Uterus (tissue), 4 donors: ENCODE measurements around the gene RFX2. TPM values are rescaled to one million over a fixed set of nuclear protein-coding genes. Genes with fewer than 3 reads are reported as not detected.

Experiments
- DNase-seq, 2 donors: peaks; one replicate each; pipeline ENCODE4 v3.0.0-alpha.2; 2019 to 2020
- H3K27ac ChIP-seq, 2 donors: fragments of 200-600 bp; sonication (generic); 1 replicate in 1 of 2; 2 replicates in 1 of 2; pipeline ENCODE4 v1.5.1; 2016 to 2018
- H3K27me3 ChIP-seq, 2 donors: fragments of 200-600 bp; sonication (generic); one replicate each; pipeline ENCODE4 v1.5.1; 2018 to 2019; ENCODE audit warnings: control low read depth in 1 of 2
- H3K36me3 ChIP-seq, 2 donors: fragments of 200-600 bp; sonication (generic); one replicate each; pipeline ENCODE4 v1.5.1; 2019; ENCODE audit warnings: control low read depth in 1 of 2
- H3K4me1 ChIP-seq, 2 donors: fragments of 200-600 bp; sonication (generic); one replicate each; pipeline ENCODE4 v1.5.1; 2018 to 2019; ENCODE audit warnings: control low read depth in 1 of 2
- H3K4me3 ChIP-seq, 2 donors: fragments of 200-600 bp; sonication (generic); 1 replicate in 1 of 2; 2 replicates in 1 of 2; pipeline ENCODE4 v1.5.1; 2018 to 2019; ENCODE audit warnings: mild to moderate bottlenecking in 1 of 2
- H3K9me3 ChIP-seq, 2 donors: fragments of 200-600 bp; sonication (generic); one replicate each; pipeline ENCODE4 v1.5.1; 2019; ENCODE audit warnings: control low read depth in 1 of 2
- POLR2A ChIP-seq, 2 donors: fragments of 450-650 bp; IDR thresholded peaks; one replicate each; pipeline ENCODE4 v1.6.1; 2016; ENCODE audit warnings: antibody characterized with exemption in 2 of 2, mild to moderate bottlenecking in 1 of 2, moderate library complexity in 1 of 2
- intact Hi-C: fragments of 100-400 bp; cut with DNase I; formaldehyde crosslinking; loops from one replicate; pipeline ENCODE4 v1.15.1; 2023; ENCODE audit warnings: low total_unique reads
- total RNA-seq, 4 donors: library from RNA; depleted of rRNA in 3 of 4; stranded (reverse); fragments of >200 nt in 3 of 4; gene quantifications; one replicate each; pipeline versions ENCODE4 v1.1.0 to v1.2.4, GENCODE V29; 2014 to 2023
- TF ChIP-seq, protein P1 (sequence below), 4 experiments: fragments of 200-600 bp in 2 of 4; fragments of 450-650 bp in 2 of 4; sonication (generic) in 2 of 4; IDR thresholded peaks; one replicate each; pipeline ENCODE4 v1.5.1; 2016 to 2019; ENCODE audit warnings: antibody characterized with exemption in 4 of 4, mild to moderate bottlenecking in 2 of 4, moderate library complexity in 1 of 4
- donor health status: DM: yes; HTN: yes; CAD: no.

The RFX2 gene
- total RNA-seq, 4 donors from 2014 or later = 10.5 to 77.9 (median 22.8) TPM

DNA sequence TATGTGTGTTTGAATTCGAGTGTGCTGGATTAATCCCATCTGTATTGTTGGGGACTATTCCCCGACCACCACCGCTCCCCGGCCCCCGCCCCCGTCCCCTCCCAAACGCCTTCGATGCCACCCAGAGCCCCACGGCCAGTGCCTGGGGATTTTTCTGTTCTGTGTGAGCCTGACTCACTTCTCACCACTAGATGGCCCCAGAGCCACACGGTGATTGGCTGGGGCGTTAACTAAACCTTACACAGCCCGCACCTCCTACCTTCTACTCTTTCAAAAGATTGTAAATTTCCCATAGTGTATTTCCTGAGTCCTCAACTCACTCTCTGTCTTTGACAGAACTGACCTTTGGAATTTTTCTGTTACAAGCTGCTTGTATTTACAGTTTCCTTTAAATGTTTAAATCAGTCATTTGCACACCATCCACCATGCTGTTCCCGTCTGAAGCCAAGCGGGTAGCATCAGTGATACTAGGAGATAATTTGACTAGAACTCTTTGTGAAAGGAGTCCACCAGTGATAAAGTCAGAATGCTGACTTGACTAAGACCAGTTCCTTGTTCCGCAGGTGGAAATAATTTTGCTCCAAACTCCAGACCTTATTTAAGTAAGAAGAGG is 61.4 kb downstream of the RFX2 start:
- Histone ChIP-seq H3K9me3 (no peaks in the 10 kb centered on the region), H3K4me3 (no peak overlapping the region), H3K4me1 (no peaks in the 10 kb centered on the region), H3K27me3 (no peaks in the 10 kb centered on the region), H3K36me3 (no peaks in the 10 kb centered on the region), H3K27ac (peak overlapping the region in 1 of 2 donors; percentile 16)
- intact Hi-C loops = loop anchor here (5.0 kb wide), 2 partner anchors 78 to 168 kb away; no protein-coding TSS in a partner anchor
- TF ChIP-seq, protein P1, sequence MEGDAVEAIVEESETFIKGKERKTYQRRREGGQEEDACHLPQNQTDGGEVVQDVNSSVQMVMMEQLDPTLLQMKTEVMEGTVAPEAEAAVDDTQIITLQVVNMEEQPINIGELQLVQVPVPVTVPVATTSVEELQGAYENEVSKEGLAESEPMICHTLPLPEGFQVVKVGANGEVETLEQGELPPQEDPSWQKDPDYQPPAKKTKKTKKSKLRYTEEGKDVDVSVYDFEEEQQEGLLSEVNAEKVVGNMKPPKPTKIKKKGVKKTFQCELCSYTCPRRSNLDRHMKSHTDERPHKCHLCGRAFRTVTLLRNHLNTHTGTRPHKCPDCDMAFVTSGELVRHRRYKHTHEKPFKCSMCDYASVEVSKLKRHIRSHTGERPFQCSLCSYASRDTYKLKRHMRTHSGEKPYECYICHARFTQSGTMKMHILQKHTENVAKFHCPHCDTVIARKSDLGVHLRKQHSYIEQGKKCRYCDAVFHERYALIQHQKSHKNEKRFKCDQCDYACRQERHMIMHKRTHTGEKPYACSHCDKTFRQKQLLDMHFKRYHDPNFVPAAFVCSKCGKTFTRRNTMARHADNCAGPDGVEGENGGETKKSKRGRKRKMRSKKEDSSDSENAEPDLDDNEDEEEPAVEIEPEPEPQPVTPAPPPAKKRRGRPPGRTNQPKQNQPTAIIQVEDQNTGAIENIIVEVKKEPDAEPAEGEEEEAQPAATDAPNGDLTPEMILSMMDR (IDR thresholded peaks at IDR 0.05) = peak; percentile 90 to 94 (median 92)
- no peak for TF ChIP-seq POLR2A (IDR thresholded peaks at IDR 0.05)
- DNase-seq = peak; percentile 80 to 81

DNA sequence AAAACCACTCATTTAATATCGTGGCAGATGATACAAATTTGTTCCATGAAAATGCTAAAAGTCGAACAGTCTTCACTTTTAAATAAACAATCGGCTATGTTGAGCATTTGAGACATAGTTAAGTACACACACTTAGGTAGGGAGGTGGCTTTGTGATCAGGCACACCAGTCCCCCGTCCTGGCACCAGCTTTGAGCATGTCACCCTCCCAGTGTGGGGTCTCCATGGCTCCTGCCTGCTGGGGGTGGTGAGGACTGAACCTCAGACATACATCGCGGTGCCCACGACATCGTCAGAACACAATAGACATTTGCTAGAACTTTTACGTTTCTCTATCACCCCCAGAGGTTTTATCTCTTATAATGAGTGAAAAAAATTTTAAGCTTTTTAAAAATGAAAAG is 62.0 kb downstream of the RFX2 start:
- Histone ChIP-seq H3K4me1 (no peaks in the 10 kb centered on the region), H3K4me3 (no peak overlapping the region), H3K36me3 (no peaks in the 10 kb centered on the region), H3K27me3 (no peaks in the 10 kb centered on the region), H3K27ac (peak overlapping the region in 1 of 2 donors; percentile 16), H3K9me3 (no peaks in the 10 kb centered on the region)
- TF ChIP-seq POLR2A (IDR thresholded peaks at IDR 0.05) = no peak
- TF ChIP-seq, protein P1 (IDR thresholded peaks at IDR 0.05) = no peak
- peak in 1 of 2 donors; percentile 12 for DNase-seq
- intact Hi-C loops = loop anchor here (5.0 kb wide), 2 partner anchors 79 to 169 kb away; no protein-coding TSS in a partner anchor

DNA sequence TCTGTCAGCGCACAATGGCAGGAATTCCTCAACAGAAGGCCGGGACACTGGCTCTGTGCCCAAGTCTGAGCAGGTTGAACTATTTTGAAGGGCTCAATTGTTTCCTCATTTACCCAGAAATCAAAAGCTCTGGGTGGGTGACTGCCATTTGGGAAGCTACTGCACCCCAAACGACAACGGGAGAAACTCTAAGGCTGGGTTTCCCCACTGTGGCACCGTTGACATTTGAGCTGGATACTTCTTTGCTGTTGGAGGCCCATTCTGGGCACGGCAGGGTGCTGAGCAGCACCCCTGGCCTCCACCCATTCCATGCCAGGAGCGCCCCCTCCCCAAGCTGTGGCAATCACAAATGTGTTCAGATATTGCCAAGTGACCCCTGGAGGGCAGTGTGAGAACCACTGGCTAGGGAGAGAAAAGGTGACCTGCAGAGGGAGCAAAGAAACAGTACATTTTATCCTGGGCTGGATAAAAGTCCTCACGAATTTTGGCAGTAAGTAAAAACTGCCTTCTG is 62.5 kb downstream of the RFX2 start:
- DNase-seq = peak in 1 of 2 donors; percentile 24
- Histone ChIP-seq H3K4me3 (no peak overlapping the region), H3K27me3 (no peaks in the 10 kb centered on the region), H3K27ac (peak overlapping the region in 1 of 2 donors; percentile 16), H3K36me3 (no peaks in the 10 kb centered on the region), H3K4me1 (no peaks in the 10 kb centered on the region), H3K9me3 (no peaks in the 10 kb centered on the region)
- intact Hi-C loops = loop anchor here (5.0 kb wide), 2 partner anchors 80 to 170 kb away; no protein-coding TSS in a partner anchor
- TF ChIP-seq POLR2A (IDR thresholded peaks at IDR 0.05) = no peak
- TF ChIP-seq, protein P1 (IDR thresholded peaks at IDR 0.05) = peak; percentile 44 to 63 (median 51)

DNA sequence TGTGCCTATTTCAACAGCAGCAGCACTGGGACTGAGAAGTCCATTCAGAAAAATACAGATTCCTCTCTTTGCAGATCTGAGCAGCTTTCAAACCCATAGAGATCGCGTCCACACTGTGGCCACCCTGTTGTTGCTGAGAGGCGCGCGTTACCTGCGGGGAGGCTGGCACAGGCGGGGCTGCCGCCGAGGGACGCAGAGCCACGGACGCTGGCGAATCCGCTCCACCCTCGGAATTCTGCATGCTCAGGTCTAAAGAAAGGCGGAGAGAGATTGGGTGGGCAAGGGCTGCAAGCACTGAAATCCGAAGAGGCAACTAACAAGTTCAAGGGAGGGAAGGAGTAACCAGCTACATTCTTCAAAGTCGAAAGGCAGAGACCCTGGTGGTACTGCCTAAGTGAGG is 63.0 kb downstream of the RFX2 start:
- Histone ChIP-seq H3K27ac (no peak overlapping the region), H3K4me1 (no peaks in the 10 kb centered on the region), H3K9me3 (no peaks in the 10 kb centered on the region), H3K27me3 (no peaks in the 10 kb centered on the region), H3K4me3 (no peak overlapping the region), H3K36me3 (no peaks in the 10 kb centered on the region)
- TF ChIP-seq, protein P1 (IDR thresholded peaks at IDR 0.05) = no peak
- no peak for TF ChIP-seq POLR2A (IDR thresholded peaks at IDR 0.05)
- DNase-seq = peak in 1 of 2 donors; percentile 13
- intact Hi-C loops = loop anchor here (5.0 kb wide), 2 partner anchors 80 to 170 kb away; no protein-coding TSS in a partner anchor

DNA sequence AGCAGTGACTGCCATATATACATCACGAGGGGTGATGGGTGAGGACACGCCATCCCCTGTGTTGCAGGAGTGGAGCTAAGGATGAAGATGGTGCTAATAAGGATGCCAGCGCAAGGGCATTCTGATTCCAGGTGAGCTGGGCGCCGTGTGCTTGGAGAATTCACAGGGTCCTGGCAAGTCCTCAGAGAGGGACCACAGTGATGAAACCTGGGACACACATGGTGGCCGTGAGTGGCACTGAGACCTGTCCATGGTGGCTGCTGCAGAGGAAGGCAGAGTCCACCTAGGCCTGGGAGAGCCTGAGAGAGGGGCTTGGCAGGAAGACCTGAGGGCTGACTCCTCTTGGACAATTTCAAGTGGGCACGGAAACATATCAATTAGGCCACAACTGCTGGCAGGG is 65.2 kb downstream of the RFX2 start:
- H3K9me3 ChIP-seq = no peaks in the 10 kb centered on the region
- no peaks in the 10 kb centered on the region for H3K4me1 ChIP-seq
- DNase-seq = peak in 1 of 2 donors; percentile 10
- no peaks in the 10 kb centered on the region for H3K27me3 ChIP-seq
- intact Hi-C loops = loop anchor here (5.0 kb wide), 2 partner anchors 82 to 172 kb away; no protein-coding TSS in a partner anchor
- no peaks in the 10 kb centered on the region for H3K36me3 ChIP-seq
- TF ChIP-seq, protein P1 (IDR thresholded peaks at IDR 0.05) = no peak
- no peak overlapping the region for H3K4me3 ChIP-seq
- H3K27ac ChIP-seq = no peak overlapping the region
